Natural killer cell (primary cell): Measurements from ENCODE around the gene YES1. TPM values are rescaled to one million over a fixed set of nuclear protein-coding genes. Genes with fewer than 3 reads are reported as not detected.

Experiments
- ATAC-seq, 3 donors: fragments of 150-1000 bp in 2 of 3; fragments of 200-7000 bp in 1 of 3; cut with Tn5 transposase; 1 replicate in 1 of 3; 2 replicates in 2 of 3; pipeline ENCODE4 v1.10.0; 2021; ENCODE audit warnings: mild to moderate bottlenecking in 2 of 3, moderate library complexity in 2 of 3
- DNase-seq, 2 donors: peaks; one replicate each; pipeline versions ENCODE4 v3.0.0 to v3.0.0-alpha.2; 2013 to 2021; ENCODE audit warnings: mixed read lengths in 1 of 2
- H3K27ac ChIP-seq: one replicate; pipeline ENCODE4 v1.5.1; 2013; ENCODE audit warnings: mild to moderate bottlenecking, low read length
- H3K27me3 ChIP-seq: one replicate; pipeline ENCODE4 v1.6.1; 2013; ENCODE audit warnings: low read length; ENCODE audit not compliant: control insufficient read depth, insufficient read depth
- H3K36me3 ChIP-seq: one replicate; pipeline ENCODE4 v1.6.1; 2013; ENCODE audit warnings: low read length; ENCODE audit not compliant: control insufficient read depth, insufficient read depth
- H3K4me1 ChIP-seq: one replicate; pipeline ENCODE4 v1.6.1; 2013; ENCODE audit warnings: low read length; ENCODE audit not compliant: control insufficient read depth, insufficient read depth
- H3K4me3 ChIP-seq: one replicate; pipeline ENCODE4 v1.5.1; 2013; ENCODE audit warnings: low read length
- H3K9me3 ChIP-seq: one replicate; pipeline ENCODE4 v1.6.1; 2013; ENCODE audit warnings: low read length; ENCODE audit not compliant: control insufficient read depth, insufficient read depth
- H3K27ac Mint-ChIP-seq, 2 donors: one replicate each; pipeline ENCODE4 v1.8.0; 2022; ENCODE audit warnings: mild to moderate bottlenecking in 2 of 2, mixed read lengths in 2 of 2, moderate library complexity in 1 of 2
- H3K27me3 Mint-ChIP-seq, 2 donors: one replicate each; pipeline ENCODE4 v1.8.0; 2022; ENCODE audit warnings: low read depth in 2 of 2, mixed read lengths in 2 of 2
- H3K36me3 Mint-ChIP-seq: one replicate; pipeline ENCODE4 v1.8.0; 2022; ENCODE audit warnings: mixed read lengths
- H3K4me1 Mint-ChIP-seq, 2 donors: one replicate each; pipeline ENCODE4 v1.8.0; 2022; ENCODE audit warnings: mixed read lengths in 2 of 2
- H3K4me3 Mint-ChIP-seq: one replicate; pipeline ENCODE4 v1.8.0; 2022; ENCODE audit warnings: mild to moderate bottlenecking, moderate library complexity, mixed read lengths
- H3K9me3 Mint-ChIP-seq, 2 donors: one replicate each; pipeline ENCODE4 v1.8.0; 2022; ENCODE audit warnings: mixed read lengths in 2 of 2
- CTCF ChIP-seq: fragments of 200-600 bp; IDR thresholded peaks from one replicate; pipeline ENCODE4 v1.8.0; 2022; ENCODE audit warnings: antibody characterized with exemption
- WGBS: methylation state at CpG from one replicate; pipeline ENCODE4 v1.1.7; 2013; ENCODE audit warnings: missing lambda C conversion rate; ENCODE audit not compliant: insufficient coverage; 5-methylcytosine and 5-hydroxymethylcytosine counted together
- intact Hi-C: fragments of 100-400 bp; cut with micrococcal nuclease; formaldehyde crosslinking; loops from one replicate; pipeline ENCODE4 v1.14.2; 2022
- total RNA-seq, 4 donors: library from RNA; stranded (reverse); fragments of 120-200 nt in 1 of 4; gene quantifications; one replicate each; pipeline versions ENCODE4 v1.2.3 to v1.2.4, GENCODE V29; 2013 to 2022

The YES1 gene
- total RNA-seq, 3 donors from 2014 or later (not counting 1 experiment from before 2014, with no cell fraction given) = 70.2 to 101 (median 76.2) TPM

GRCh38 chr18:839224-840022 lies 27.4 kb upstream of the YES1 start:
- H3K9me3 ChIP-seq = no peaks in the 10 kb centered on the region
- no peak overlapping the region for H3K4me3 Mint-ChIP-seq
- H3K27ac Mint-ChIP-seq = no peak overlapping the region
- H3K27me3 ChIP-seq = no peaks in the 10 kb centered on the region
- DNase-seq (peak; percentile 89 to 90), ATAC-seq (peak; percentile 91 to 100 (median 97))
- peaks cover 0 to 12% of the 10 kb centered on the region in 2 donors for H3K4me1 Mint-ChIP-seq
- no peaks in the 10 kb centered on the region for H3K9me3 Mint-ChIP-seq
- intact Hi-C loops = loop anchor here (1.0 to 5.0 kb wide), 3 partner anchors 97 to 215 kb away; no protein-coding TSS in a partner anchor
- 27% methylated on average over 14 of the region's 14 CpGs for WGBS
- H3K36me3 ChIP-seq = no peaks in the 10 kb centered on the region
- no peak overlapping the region for H3K27ac ChIP-seq
- no peaks in the 10 kb centered on the region for H3K36me3 Mint-ChIP-seq
- peak; percentile 94 for TF ChIP-seq CTCF
- peaks cover 5% of the 10 kb centered on the region for H3K4me1 ChIP-seq
- H3K4me3 ChIP-seq = no peak overlapping the region
- peaks cover 8 to 23% of the 10 kb centered on the region in 2 donors for H3K27me3 Mint-ChIP-seq

GRCh38 chr18:837922-838321 lies 25.9 kb upstream of the YES1 start:
- no peaks in the 10 kb centered on the region for H3K9me3 ChIP-seq
- no peak overlapping the region for H3K27ac ChIP-seq
- Mint-ChIP-seq H3K27me3 (peaks cover 8 to 21% of the 10 kb centered on the region in 2 donors), H3K4me3 (no peak overlapping the region), H3K36me3 (no peaks in the 10 kb centered on the region), H3K4me1 (peaks cover 0 to 12% of the 10 kb centered on the region in 2 donors), H3K27ac (no peak overlapping the region), H3K9me3 (no peaks in the 10 kb centered on the region)
- WGBS = 93% methylated on average over 2 of the region's 2 CpGs
- DNase-seq (no peak), ATAC-seq (no peak)
- H3K4me1 ChIP-seq = peaks cover 5% of the 10 kb centered on the region
- no peak overlapping the region for H3K4me3 ChIP-seq
- no peak for TF ChIP-seq CTCF
- no peaks in the 10 kb centered on the region for H3K36me3 ChIP-seq
- intact Hi-C loops = loop anchor here (5.0 kb wide), 1 partner anchor 196 kb away; no protein-coding TSS in a partner anchor
- no peaks in the 10 kb centered on the region for H3K27me3 ChIP-seq

- H3K27me3 Mint-ChIP-seq = peaks cover 0 to 7% of the 10 kb centered on the region in 2 donors
- H3K9me3 ChIP-seq = no peaks in the 10 kb centered on the region
- H3K36me3 Mint-ChIP-seq = no peaks in the 10 kb centered on the region
- 93% methylated on average over 8 of the region's 8 CpGs for WGBS
- no peaks in the 10 kb centered on the region for H3K9me3 Mint-ChIP-seq
- no peak overlapping the region for H3K4me3 ChIP-seq
- ATAC-seq (no peak), DNase-seq (no peak)
- peaks cover 13 to 16% of the 10 kb centered on the region in 2 donors for H3K4me1 Mint-ChIP-seq
- peaks cover 16% of the 10 kb centered on the region for H3K4me1 ChIP-seq
- no peak overlapping the region for H3K27ac ChIP-seq
- H3K27me3 ChIP-seq = no peaks in the 10 kb centered on the region
- no peak for TF ChIP-seq CTCF
- H3K27ac Mint-ChIP-seq = no peak overlapping the region
- intact Hi-C loops = no loop called here
- H3K4me3 Mint-ChIP-seq = no peak overlapping the region
- H3K36me3 ChIP-seq = no peaks in the 10 kb centered on the region
Measured at GRCh38 chr18:834082-834720, 22.2 kb upstream of the YES1 start.
